Measurements from ENCODE around the gene SMTN.

SMTN gene

GRCh38 chr22:31080848-31081649, at the start of gene SMTN:
TSS of gene SMTN (plus strand) at chr22:31081318. CDS start at chr22:31083259, 1,941 bp downstream.
- in situ Hi-C loops (cut with HindIII; ENCODE audit: low sequenced_read_pairs): no loop called here
- DNase-seq (ENCODE audit: low read depth): peak; percentile 64
- H3K4me3 ChIP-seq (ENCODE audit: low read depth, low read length): peak within 1 kb of the TSS; percentile 61
- TF ChIP-seq, protein P1, sequence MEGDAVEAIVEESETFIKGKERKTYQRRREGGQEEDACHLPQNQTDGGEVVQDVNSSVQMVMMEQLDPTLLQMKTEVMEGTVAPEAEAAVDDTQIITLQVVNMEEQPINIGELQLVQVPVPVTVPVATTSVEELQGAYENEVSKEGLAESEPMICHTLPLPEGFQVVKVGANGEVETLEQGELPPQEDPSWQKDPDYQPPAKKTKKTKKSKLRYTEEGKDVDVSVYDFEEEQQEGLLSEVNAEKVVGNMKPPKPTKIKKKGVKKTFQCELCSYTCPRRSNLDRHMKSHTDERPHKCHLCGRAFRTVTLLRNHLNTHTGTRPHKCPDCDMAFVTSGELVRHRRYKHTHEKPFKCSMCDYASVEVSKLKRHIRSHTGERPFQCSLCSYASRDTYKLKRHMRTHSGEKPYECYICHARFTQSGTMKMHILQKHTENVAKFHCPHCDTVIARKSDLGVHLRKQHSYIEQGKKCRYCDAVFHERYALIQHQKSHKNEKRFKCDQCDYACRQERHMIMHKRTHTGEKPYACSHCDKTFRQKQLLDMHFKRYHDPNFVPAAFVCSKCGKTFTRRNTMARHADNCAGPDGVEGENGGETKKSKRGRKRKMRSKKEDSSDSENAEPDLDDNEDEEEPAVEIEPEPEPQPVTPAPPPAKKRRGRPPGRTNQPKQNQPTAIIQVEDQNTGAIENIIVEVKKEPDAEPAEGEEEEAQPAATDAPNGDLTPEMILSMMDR (IDR thresholded peaks at IDR 0.05; ENCODE audit: low read depth, low read length, missing control alignments): no peak

GRCh38 chr22:31036671-31037550, 44.2 kb upstream of the SMTN start:
- in situ Hi-C loops (cut with HindIII; ENCODE audit: low sequenced_read_pairs): no loop called here
- peak; percentile 11 for DNase-seq (ENCODE audit: low read depth)
- H3K4me3 ChIP-seq (ENCODE audit: low read depth, low read length): no peak overlapping the region
- TF ChIP-seq, protein P1 (IDR thresholded peaks at IDR 0.05; ENCODE audit: low read depth, low read length, missing control alignments): no peak

- in situ Hi-C loops (cut with HindIII; ENCODE audit: low sequenced_read_pairs): no loop called here
- no peak for DNase-seq (ENCODE audit: low read depth)
- TF ChIP-seq, protein P1 (IDR thresholded peaks at IDR 0.05; ENCODE audit: low read depth, low read length, missing control alignments): no peak
- no peak overlapping the region for H3K4me3 ChIP-seq (ENCODE audit: low read depth, low read length)
Measured at GRCh38 chr22:31038686-31039085, 42.4 kb upstream of the SMTN start.

GRCh38 chr22:31039393-31039792, 41.7 kb upstream of the SMTN start:
- in situ Hi-C loops (cut with HindIII; ENCODE audit: low sequenced_read_pairs): no loop called here
- no peak overlapping the region for H3K4me3 ChIP-seq (ENCODE audit: low read depth, low read length)
- TF ChIP-seq, protein P1 (IDR thresholded peaks at IDR 0.05; ENCODE audit: low read depth, low read length, missing control alignments): no peak
- DNase-seq (ENCODE audit: low read depth): no peak

GRCh38 chr22:31040542-31041398, 40.3 kb upstream of the SMTN start:
- H3K4me3 ChIP-seq (ENCODE audit: low read depth, low read length): no peak overlapping the region
- in situ Hi-C loops (cut with HindIII; ENCODE audit: low sequenced_read_pairs): no loop called here
- no peak for DNase-seq (ENCODE audit: low read depth)
- TF ChIP-seq, protein P1 (IDR thresholded peaks at IDR 0.05; ENCODE audit: low read depth, low read length, missing control alignments): no peak

Data from astrocyte of the cerebellum (primary cell).